Islet precursor cell (in vitro differentiated cells): Measurements from ENCODE around the gene FERMT3.
"Not testable (repeated sequence)": the region's sequence is repeated elsewhere in the genome, so short reads cannot be mapped to it uniquely, and the experiment has no call there.

Source experiments
- DNase-seq: peaks from one replicate; pipeline ENCODE4 v3.0.0-alpha.2; 2018

The FERMT3 gene

DNA sequence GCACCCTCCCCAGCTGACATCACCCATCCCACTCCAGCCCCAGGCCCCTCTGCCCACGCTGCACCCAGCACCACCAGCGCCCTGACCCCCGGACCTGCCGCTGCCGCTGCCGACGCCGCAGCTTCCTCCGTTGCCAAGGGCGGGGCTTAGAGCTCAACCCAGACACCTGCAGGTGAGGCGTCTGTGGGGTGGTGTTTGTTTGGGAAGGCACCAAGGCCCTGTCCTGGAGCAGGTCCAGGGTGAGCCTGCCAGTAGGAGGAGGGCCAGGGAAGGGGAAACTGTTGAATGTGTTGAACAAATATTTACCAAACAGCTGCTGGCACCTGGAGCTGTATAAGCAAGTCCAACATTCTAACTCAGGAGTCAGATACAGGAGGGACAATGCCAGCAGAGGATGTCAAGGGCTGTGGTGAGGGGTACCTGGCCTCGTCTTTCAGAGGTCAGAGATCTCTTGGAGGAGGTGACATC is 31.0 kb downstream of the FERMT3 start:
- DNase-seq: no peak

DNA sequence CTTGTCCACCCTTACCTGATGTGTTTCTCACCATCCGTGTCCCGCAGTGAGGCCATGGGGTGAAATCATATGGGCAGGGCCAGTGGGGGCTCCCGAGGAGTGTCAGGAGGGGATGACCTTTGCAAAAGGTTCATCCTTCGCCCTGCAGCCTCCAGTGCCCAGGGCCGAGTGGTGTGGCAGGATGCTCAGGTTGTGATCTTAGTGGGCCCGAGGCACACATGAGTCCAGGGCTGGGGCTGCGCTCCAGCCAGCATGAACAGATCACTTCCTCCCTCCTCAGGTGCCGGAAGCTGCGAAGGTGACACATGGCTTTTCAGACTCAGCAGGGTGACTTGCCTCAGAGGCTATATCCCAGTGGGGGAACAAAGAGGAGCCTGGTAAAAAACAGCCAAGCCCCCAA is 31.6 kb downstream of the FERMT3 start:
- DNase-seq: no peak

DNA sequence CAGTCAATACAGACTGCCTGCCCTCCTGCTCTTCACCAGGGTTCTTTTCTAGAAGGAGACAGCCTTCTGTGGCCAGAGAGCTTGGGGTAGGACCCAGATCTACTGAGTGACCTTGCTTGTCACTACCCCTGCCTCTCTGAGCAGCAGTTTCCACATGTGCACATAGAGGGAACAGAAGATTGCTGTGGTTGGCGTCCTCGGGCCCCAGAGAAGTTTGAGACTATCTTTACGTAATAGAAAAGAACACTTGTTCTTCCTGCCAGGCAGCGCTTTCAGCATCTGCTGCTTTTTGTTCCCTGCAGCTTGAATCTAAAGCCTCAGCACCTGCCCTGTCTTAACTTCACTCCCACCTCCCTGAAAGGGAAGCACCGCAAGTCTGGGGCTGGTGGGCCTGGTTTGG is 32.5 kb downstream of the FERMT3 start:
- no peak for DNase-seq

DNA sequence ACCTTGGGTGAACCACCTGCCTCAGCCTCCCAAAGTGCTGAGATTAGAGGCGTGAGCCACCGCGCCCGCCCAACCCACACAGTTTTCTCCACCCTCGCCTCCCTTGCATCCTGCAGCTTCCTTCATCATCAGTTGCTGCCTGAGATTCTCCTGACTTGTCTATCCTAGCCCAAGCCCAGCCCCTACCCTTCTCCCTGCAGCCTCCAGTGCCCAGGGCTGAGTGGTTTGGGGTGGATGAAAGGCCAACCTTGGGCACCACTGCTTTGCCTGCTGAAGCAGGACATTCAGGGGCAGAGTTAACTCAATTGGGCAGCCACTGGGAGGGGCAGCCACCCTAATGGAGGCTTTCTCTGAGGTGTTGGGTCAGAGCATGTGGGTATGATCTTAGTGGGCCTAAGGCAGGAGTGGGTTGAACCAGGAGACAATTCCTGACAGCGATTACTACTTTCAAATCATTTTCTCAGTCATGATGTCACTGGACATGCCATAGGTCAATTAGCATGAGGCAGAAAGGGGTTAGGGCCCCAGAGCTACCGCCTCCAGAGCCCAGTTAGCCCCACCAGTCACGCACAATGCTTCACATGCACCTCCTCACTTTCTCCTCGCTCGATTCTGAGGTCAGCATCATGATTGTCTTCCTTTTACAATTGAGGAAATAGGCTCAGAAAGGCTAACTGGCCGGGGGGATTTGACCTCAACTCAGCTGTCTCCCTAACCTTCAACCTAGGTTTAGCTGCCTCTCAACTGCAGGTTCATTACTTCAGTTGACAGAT is 33.3 kb downstream of the FERMT3 start:
- DNase-seq: no peak

DNA sequence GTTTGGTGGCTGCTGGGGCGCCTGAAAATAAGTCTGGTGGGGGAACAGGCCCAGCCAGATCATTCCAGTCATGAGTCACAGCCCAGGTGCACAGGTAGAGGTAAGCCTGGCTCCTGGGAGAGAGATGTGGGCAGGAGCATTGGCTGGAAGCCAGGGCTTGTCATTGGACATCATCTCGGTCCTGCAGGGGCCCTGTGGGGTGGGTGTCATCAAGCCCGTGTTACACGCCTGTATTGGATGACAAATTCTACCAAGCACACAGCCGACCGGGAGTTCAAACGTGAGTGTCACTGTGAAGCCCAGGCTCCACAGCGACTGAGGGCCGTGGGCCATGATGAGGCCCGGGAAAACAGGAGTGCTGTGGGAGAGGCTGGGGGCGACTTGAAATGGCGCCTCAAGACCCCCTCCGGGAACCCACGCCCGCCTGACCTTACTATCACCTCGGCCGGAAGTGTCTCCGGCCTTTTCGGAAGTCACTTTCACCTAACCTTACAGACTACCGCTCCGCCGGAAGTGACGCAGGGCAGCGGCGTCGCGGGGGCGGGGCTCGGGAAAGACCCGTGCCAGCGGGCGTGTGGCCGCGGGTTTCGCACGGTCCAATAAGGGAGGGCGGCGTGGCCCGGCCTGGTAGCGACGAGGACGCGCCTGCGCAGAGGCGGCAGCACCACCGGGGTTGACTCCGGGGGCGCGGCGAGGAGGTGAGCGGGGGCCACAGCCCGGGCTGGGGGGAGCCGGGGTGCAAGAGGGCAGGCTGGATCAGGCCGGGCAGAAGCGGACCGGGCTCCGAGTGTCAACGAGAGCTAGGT is 34.1 kb downstream of the FERMT3 start, which contains the start of gene FKBP2:
Gene FKBP2 (plus strand): TSS at position 661 of the 806 bp plus-strand sequence. CDS start 1,293 bp downstream, outside the sequence.
- DNase-seq: peak; percentile 99

DNA sequence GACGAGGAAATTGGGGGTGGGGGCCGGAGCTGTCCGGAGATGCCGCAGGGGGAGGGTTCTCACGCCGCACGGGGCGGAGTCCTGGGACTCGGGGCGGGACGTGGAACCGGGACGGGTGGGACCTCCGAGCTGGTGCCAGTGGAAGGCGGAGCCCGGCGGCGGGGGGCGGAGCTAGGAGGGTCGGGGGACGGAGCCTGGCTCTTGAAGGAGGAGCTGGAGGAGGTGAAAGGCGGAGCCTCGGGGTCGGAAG is 34.6 kb downstream of the FERMT3 start:
- DNase-seq: peak; percentile 100

DNA sequence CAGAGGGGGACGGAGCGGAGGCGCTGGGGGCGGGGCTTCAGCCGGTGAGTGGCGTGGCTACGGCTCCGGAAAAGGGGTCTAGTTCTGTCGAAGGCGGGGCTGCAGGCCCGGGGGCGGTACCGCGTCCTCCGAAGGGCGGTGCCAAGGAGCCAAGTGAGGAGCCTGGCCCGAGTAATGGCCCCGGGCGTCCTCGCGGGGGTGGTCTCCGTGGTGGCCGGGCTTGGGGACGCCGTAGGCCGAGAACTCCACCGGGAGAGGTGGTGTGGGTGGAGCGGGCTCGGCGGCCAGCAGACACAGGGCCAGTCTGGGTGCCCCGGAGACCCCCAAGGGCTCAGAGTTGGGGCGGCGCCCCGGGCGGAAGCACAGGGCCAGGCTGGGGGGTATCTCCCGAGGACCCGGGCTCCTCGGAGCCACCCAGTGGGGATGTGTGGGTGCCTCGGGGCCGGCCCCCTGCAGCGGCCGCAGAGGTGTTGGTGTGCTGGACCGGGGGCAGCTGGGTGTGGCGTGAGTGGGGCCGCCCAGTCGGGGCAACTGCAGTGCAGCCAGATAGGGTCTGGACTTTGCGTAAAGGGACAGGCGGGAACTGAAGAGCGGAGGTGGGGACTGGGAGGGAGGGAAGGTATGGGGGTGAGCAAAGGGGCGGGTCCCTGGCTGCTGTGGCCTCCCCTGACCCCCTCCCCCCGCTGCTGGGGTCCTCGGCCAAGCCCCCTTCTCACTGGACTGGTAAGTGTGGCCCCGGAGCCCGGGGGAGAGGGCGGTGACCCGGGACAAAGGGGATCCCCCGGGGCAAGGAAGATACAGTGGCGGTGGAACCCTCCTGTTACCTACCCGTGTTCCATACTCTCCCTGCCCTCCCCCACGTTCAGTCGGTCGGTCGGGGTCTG is 35.2 kb downstream of the FERMT3 start:
- peak; percentile 79 for DNase-seq

DNA sequence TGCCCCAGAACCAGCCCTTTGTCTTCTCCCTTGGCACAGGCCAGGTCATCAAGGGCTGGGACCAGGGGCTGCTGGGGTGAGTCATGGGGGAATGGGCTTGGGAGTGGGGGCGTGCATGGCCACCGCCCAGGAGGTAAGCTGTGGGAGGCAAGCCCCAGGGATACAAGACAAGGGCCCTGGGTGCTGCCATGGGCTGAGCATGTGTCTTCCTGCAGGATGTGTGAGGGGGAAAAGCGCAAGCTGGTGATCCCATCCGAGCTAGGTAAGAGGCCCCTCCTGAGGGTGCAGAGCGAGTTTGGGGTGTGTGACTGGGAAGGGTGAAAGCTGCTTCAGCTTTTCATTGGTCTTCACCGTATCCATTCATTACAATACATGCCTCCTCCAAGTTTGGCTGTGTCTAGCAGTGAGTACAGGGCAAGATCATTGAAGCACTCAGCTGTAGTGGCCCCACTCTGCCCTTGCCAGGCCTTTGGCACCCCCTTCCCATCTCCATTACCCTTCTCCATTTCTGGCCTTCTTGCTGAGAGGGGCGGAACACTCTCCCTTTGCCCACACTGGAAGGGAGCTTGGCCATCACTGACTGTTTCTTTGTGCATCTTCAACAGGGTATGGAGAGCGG is 36.8 kb downstream of the FERMT3 start:
- DNase-seq: no peak

DNA sequence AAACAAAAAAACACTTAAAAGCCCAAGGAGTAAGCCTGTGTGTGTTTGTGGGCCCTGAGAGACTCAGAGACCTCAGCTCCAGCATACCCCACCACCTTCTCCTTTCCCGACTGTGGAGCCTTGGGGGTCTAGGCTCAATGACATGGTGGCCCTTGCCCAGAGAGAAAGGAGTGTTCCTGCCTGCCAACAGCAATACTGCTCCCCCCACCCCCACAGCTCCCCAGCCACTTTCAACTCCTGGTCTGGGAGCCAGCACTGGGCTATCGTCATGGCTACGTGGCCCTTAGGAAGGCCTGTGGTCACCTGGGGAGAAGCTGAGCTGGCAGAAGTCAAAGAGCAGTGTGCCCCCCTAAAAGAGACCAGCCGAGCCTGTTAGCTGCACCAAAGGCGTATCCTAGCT is 37.6 kb downstream of the FERMT3 start:
- DNase-seq: no peak

DNA sequence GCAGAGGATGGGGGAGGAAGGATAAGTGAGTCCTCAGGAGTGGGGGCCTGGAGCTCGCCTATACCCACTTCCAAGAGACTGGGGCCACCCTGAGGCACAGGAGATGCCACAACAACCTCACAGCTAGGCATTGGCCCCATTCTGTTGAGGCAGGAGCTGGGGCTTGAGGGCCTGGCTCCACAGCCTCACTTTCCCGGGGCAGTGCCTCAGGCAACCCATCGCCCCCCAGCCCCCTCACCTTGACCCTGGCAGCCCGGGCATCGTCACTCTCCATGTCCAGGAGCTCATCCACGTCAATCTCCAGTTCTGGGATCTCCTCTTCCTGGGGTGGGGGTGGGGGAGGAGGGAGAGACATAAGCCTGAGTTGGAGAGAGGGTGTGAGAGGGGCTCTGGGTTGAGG is 38.4 kb downstream of the FERMT3 start:
- DNase-seq: no peak

DNA sequence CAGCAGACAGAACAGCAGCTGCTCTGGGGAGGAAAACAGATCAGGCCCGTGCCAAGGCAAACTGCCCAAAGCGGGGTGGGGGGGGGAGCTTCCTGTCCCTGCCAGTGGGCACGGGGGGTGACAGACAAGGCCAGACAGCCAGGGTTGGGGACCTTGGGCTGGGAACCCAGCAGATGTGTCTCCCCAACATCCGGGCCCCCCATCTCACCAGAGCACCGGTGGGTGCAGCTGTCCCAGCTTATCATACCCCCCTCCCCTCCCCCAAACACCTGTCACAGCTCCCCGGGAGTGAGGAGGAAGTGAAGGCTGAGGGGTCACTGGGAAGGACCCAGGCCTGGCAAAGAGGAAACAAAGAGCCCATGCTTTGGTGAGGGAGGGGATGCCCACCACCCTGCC is 38.9 kb downstream of the FERMT3 start:
- no peak for DNase-seq

DNA sequence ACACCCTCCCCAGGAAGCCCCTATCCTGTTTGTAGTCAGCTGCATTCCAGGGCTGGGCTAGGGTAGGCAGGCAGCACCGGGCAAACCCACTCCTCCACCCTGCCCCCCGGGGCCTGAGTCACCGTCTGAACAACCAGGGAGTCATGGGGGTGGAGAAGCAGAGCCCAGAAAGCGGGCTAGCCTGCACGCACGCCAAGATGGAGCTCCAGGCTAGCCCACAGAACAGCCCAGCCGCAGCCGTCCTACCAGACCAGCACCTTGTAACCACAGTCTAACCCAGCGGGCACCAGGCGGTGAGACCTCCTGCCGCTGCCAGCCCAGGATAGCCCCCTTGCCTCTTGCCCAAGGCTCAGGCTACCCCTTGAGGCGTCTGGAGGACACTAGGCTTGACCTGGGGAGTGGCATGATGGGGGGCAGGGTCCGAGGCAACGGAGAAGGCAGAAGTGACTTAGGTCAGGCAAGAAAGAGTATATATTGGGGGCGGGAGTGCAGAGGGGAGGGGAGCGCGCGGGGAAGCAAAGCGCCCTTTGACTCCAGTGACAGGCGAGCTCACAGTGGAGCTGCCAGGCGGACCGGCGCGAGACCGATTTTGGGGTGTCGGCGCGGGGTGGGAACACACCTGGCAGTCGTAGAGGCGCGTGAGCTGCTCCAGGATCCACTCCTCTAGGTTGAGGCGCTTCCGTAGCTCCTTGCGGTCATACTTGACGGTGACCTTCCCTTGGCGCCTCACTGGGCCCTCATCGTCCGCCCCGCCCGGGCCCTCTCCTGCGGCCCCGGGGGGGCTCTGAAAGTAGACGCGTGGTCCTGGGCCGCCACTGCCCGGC is 39.5 kb downstream of the FERMT3 start:
- peak; percentile 98 for DNase-seq

DNA sequence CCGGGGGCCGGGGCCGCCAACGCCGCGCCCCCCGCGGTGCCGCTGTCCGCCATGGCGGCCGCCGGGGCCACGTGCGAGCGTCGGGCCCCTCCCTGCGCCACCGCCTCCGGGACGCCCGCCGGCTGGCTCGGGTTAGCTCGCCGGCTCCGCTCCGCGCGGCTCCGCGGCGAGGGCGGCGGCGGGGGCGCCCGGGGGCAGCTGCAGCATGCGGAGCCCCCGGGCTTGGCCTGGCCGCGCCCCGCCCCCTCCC is 40.0 kb downstream of the FERMT3 start:
- DNase-seq: not testable (repeated sequence)

DNA sequence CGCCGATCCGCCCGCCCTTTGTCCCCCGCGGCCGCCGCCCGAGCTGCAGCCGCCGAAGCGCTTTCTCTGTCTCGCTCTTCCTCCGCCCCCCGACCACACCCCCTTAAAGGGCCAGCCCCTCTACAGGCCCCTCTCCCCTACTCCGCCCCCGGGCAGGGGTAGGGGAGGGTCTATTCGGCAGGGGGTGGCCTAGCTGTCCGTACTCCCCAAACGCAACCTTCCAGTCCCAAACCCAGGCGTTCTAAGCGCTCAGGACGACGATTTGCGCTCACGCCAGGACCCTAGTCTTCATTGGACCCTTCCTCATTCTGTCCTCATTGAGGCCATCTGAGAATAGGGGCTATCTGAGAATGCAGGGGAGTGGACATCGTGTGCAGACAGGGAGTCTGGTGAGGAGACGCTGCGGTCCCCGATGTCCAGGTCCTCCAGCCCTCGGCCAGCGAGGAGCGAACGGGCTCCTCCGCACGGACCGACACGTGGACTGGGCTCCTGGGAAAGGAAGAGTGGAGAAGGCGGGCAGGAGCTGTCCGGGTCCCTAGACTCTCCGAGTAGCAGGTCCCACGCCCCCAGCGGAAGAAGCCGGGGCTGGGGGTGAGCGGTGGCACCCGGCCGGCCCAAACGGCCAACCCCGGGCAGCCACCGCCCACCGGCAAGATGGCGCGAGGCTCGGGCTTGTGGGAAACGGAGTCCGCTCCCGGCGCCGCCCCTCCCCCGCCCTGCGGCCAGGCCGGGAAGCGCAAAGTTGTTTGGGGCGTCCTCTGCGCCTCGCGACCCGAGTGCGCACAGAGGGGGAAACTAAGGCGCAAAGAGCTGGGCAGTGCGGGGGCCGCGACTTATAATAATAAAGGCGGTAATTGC is 40.6 kb downstream of the FERMT3 start, which contains the start of gene PPP1R14B:
Gene PPP1R14B (minus strand): TSS at position 73 of the 858 bp plus-strand sequence. CDS start 270 bp downstream, outside the sequence.
- DNase-seq: peak; percentile 95

DNA sequence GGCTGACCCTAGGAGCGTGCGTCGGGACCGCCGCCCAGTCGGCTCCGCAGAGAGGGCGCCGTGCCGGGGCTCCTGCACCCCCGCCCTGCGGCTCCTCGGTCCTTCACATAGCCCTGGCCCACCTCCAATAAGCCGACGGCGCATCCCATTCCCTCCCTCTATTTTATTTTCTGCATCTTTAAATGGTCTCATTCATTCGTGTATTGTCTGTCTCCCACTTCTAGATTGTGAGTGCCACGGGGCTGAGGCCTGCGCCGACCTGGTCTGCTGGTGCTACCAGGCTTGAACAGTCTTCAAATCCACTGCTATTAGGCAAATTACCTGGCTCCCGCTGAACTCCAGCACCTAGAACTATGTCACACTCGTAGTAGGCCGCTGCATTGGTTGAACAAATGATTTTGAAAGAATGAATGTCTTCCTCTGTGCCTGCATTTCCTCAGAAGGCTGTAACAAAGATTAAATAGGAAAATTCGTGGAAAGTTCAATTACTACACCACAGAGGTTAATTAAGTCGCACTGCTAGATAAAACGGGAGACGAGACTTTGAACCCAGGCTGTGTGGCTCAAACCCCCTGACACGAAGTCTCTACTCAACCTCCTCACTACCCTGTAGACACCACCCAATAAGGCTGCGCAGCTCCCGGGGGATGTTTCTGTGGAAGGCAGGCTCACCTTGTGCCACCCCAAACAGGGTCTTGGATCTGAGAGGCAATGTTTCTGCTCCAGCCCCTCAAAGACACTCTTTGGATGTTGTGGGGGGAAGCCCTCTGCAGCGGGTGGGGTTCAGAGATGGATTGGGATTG is 41.4 kb downstream of the FERMT3 start:
- no peak for DNase-seq

DNA sequence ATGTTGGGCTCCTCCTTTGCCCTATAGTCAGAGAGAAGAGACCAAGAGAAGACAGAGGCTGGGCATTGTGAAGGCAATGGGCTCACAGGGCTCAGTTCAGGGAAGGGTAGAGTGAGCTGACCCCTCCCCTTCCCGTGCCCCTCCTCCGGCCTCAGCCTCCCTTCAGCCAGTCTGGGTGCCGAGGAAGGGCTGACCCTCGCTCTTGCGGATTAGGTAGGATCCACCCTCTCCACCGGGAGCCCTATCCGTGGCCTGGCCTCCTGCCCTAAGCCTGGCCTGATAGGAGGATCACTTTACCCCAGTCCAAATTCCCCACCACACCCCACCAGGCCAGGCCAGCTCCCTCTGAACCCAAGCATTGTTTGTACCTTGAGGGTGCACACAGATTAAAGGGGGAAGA is 42.1 kb downstream of the FERMT3 start:
- DNase-seq: no peak

DNA sequence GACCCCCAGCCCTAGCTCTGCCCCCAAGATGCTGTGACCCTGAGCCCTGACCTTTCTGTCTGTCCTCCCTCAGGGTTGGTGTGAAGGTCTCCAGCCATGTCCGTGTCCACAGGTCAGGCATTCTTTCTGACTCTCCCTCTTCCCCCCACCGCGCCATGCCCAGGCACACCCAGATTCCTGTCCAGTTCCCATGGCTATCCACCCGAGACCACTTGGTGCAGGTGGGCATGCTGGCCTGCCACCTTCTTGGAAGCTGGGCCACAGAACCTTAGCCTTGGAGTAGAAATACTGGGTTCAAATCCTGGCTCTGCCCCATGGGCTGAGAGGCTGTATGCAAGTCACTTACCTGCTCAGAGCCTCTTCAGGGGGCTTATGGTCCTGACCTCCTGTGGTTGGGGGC is 42.5 kb downstream of the FERMT3 start:
- no peak for DNase-seq

DNA sequence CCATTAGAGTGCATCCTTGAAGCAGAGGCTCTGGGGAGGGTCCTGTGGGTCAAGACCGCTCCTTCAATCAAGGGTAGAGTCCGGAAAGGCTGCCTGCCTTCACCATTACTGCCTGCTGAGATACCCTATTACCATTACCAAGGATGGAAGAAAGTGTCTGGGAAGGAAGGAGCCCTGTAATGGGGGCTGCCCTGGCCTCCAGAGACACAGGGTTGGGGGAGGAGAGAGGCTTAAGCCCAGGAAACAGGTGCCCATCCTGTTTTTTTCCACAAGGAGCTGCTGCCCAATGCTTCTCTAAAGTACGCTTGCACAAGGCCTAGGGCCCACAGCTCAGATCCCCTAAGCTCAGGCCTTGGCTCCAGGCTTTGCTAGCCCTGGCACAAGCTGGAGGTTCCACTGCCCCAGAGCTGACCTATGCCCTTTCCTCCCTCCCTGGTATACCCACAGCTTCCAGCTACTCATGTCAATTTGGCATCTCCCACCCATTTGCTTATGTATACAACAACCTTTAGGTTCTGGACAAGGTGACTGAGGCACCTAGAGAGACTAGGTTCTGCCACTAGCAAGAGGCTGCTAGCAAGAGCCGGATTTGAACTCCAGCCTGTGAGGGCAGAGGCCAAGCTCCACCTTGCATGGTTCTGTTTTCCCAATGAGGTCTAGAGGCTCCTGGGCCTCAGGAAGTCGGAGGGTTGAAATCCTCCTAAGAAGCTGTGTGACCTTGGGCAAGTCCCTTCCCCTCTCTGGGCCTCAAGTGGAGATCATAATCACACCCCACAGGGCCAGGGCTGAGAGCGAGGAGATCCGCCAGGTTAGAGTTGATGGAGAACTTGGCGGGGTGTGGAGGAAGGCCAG is 43.3 kb downstream of the FERMT3 start:
- no peak for DNase-seq

DNA sequence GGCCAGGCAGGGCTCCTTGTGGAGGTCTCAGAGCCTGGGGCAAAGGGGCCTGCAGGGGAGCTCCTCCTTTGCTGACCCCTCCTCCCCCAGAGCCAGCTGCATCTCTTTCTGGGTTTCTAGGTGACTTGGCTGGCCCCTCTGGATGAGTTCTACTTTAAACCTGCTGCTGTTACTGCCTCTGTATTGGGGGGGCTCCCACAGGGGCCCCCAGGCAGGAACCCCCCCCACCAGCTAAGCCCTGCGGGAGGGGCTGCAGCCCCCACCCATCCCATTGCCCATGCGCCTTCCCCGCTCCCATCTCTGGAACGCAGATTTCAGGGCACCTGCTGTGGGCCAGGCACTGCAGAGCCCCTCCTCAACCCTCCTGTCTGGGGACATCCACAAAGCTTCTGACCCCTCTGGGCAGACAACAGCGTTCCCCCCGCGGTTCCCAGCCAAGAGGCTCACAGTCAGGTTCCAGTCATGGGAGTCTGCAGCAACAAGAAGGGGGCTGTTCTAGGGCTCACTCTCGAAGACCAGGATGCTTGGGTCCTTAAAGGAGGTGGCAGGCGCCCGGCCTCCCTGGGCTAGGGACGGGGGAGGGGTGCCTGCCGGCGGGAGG is 44.0 kb downstream of the FERMT3 start:
- DNase-seq: no peak
